Mucosa of stomach (tissue), 1 donor: Measurements from ENCODE around the gene HMGA1.
"Not testable (repeated sequence)": the region's sequence is repeated elsewhere in the genome, so short reads cannot be mapped to it uniquely, and the experiment has no call there.

Experiments
- H3K27me3 ChIP-seq: one replicate; pipeline ENCODE4 v1.7.0; 2013; ENCODE audit warnings: mild to moderate bottlenecking, low read length; ENCODE audit not compliant: control insufficient read depth, insufficient read depth
- H3K36me3 ChIP-seq: one replicate; pipeline ENCODE4 v1.7.0; 2013; ENCODE audit warnings: low read length; ENCODE audit not compliant: control insufficient read depth, insufficient read depth
- H3K4me1 ChIP-seq: one replicate; pipeline ENCODE4 v1.7.0; 2013; ENCODE audit warnings: mild to moderate bottlenecking, low read length; ENCODE audit not compliant: control insufficient read depth, insufficient read depth
- H3K4me3 ChIP-seq: one replicate; pipeline ENCODE4 v1.7.0; 2013; ENCODE audit warnings: low read length
- H3K9ac ChIP-seq: one replicate; pipeline ENCODE4 v1.7.0; 2013; ENCODE audit warnings: mild to moderate bottlenecking, low read length, moderate library complexity
- H3K9me3 ChIP-seq: one replicate; pipeline ENCODE4 v1.7.0; 2013; ENCODE audit warnings: mild to moderate bottlenecking, low read length, moderate library complexity; ENCODE audit not compliant: control insufficient read depth
- donor health status: Pancreatic carcinoma.

HMGA1 gene

DNA sequence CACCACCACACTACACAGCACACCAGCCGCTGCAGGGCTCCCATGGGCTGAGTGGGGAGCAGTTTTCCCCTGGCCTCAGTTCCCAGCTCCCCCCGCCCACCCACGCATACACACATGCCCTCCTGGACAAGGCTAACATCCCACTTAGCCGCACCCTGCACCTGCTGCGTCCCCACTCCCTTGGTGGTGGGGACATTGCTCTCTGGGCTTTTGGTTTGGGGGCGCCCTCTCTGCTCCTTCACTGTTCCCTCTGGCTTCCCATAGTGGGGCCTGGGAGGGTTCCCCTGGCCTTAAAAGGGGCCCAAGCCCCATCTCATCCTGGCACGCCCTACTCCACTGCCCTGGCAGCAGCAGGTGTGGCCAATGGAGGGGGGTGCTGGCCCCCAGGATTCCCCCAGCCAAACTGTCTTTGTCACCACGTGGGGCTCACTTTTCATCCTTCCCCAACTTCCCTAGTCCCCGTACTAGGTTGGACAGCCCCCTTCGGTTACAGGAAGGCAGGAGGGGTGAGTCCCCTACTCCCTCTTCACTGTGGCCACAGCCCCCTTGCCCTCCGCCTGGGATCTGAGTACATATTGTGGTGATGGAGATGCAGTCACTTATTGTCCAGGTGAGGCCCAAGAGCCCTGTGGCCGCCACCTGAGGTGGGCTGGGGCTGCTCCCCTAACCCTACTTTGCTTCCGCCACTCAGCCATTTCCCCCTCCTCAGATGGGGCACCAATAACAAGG is 8.5 kb downstream of the HMGA1 start:
- H3K36me3 ChIP-seq, result not testable (repeated sequence)

DNA sequence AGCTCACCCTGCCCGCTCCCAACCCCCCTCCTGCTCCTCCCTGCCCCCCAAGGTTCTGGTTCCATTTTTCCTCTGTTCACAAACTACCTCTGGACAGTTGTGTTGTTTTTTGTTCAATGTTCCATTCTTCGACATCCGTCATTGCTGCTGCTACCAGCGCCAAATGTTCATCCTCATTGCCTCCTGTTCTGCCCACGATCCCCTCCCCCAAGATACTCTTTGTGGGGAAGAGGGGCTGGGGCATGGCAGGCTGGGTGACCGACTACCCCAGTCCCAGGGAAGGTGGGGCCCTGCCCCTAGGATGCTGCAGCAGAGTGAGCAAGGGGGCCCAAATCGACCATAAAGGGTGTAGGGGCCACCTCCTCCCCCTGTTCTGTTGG is 9.1 kb downstream of the HMGA1 start:
- H3K4me1 ChIP-seq, result peaks cover 31% of the 10 kb centered on the region

More for the DNA sequence above, 8.5 kb downstream of the HMGA1 start:
- not testable (repeated sequence) for H3K9me3 ChIP-seq, H3K27me3 ChIP-seq, H3K9ac ChIP-seq, H3K4me3 ChIP-seq
- peaks cover 33% of the 10 kb centered on the region for H3K4me1 ChIP-seq

DNA sequence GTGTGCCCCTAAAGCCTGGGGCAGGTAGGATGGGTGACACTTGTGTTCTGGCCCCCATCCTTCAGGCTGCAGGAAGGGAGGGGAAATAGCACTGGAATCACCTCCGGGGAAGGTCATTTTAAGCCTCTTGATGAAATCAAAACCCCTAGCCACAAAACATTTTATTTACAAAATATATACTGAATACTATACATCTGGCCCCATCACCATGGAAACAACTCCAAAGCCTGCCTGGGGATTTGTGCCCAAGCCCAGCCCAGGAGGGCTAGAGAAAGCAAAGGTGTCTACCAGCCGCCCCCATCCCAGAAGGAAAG is 9.5 kb downstream of the HMGA1 start:
- no peak overlapping the region for H3K9ac ChIP-seq
- H3K27me3 ChIP-seq, result no peaks in the 10 kb centered on the region
- H3K9me3 ChIP-seq, result no peaks in the 10 kb centered on the region
- H3K4me1 ChIP-seq, result peaks cover 31% of the 10 kb centered on the region
- no peak overlapping the region for H3K4me3 ChIP-seq
- H3K36me3 ChIP-seq, result no peaks in the 10 kb centered on the region

More for the DNA sequence above, 9.1 kb downstream of the HMGA1 start:
- not testable (repeated sequence) for H3K9me3 ChIP-seq, H3K27me3 ChIP-seq, H3K36me3 ChIP-seq, H3K4me3 ChIP-seq, H3K9ac ChIP-seq

DNA sequence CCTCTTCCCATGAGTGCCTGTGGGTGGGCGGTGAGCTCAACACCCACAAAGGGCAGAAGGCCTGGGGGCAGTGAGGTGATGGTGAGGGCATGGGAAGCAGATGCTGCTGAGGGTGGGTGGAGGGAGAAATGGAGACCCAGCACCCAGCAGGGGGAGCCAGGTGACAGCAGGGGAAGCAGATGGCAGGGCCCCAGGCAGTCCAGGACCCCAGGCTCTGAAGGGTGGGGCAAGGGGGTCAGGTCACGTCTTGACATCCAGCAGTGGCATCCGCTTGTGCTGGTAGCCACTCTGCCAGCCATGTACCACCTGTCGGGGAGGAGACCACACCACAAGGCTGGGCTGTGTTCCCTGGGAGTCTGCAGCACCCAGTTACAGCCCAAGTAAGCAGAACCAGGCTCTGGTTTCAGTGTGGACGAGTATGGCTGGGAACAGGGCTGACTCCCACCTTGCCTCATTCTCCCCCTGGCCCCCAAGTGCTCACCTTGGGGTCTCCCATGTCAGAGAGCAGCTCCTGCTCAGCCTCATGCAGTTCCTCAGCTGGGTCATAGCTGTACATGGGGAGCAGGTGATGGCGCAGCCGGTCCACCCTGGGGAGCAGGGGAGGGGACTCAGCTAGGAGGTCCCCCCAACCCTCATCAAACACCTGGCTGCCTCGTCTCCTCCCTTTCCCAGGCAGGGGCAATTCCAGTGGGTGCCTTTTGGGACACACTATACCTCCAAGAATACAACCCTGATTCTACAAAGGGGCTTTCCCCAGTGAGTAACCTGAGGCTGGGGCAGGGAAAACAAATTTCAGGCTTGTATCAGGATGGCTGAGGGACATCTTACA is 10.1 kb downstream of the HMGA1 start:
- Histone ChIP-seq H3K4me3 (no peak overlapping the region), H3K9me3 (no peaks in the 10 kb centered on the region), H3K27me3 (no peaks in the 10 kb centered on the region), H3K9ac (no peak overlapping the region), H3K36me3 (no peaks in the 10 kb centered on the region), H3K4me1 (peaks cover 31% of the 10 kb centered on the region)

DNA sequence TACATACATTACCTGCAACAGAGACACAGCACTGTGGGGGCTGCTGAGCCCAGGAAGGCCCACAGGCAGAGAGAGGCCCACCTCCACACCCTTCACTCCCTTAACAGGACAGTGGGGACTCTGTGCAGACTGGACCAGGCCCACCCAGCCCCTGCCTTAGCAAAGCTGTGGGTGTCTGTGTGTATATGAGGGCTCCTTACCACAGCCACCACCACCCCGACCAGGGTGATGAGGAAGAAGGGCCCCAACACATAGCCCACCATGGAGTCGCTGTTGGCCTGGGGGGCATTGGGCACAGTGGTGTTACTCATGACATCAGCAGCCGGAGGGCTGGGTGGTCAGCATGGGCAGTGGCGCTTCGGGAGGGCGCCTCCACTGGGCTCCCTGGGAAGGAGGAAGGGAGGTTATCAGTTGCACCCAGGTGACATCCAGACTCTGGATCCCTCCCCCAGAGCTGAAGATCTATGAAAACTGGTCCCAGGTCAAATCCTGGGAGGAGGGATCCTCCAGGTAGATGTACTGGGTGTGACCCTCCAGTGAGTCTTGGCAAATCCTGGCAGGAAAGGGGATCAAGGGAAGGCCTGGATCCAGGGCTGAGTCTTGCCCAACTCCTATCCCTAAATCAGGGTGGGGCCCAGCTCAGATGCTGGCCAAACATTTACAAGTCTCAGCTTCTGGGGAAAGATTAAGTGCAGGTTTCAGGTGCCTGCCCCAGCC is 11.0 kb downstream of the HMGA1 start:
- Histone ChIP-seq H3K9ac (peak overlapping the region; percentile 63), H3K4me1 (peaks cover 31% of the 10 kb centered on the region), H3K27me3 (no peaks in the 10 kb centered on the region), H3K36me3 (no peaks in the 10 kb centered on the region), H3K4me3 (peak overlapping the region; percentile 57), H3K9me3 (no peaks in the 10 kb centered on the region)

DNA sequence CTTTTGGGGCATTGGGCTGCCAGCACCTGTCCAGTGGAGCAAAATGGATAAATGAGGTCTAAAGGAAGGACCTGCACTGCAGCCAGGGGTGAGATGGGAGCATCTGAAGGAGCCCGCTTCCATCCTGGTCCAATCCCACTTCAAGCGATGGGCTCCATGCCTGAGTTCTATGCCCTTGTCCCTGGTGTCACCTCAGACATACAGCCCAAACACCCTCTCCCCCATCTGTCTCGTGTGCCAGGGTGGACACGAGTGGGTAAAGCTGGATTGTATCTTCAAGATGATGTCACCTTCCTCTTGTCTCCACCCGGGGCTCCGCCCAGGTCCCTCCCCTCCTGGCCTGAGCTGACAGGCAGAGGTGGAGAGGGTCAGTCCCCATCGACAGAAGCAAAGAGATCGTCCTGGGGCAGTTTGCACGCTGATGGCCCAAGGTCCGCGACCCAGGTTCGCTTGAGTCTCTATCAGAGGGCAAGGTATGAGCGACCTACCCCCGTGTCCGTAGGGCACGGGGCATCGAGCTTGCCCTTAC is 11.6 kb downstream of the HMGA1 start:
- Histone ChIP-seq H3K4me3 (peak overlapping the region; percentile 57), H3K4me1 (peaks cover 31% of the 10 kb centered on the region), H3K9ac (peak overlapping the region; percentile 63), H3K27me3 (no peaks in the 10 kb centered on the region), H3K9me3 (no peaks in the 10 kb centered on the region), H3K36me3 (no peaks in the 10 kb centered on the region)

DNA sequence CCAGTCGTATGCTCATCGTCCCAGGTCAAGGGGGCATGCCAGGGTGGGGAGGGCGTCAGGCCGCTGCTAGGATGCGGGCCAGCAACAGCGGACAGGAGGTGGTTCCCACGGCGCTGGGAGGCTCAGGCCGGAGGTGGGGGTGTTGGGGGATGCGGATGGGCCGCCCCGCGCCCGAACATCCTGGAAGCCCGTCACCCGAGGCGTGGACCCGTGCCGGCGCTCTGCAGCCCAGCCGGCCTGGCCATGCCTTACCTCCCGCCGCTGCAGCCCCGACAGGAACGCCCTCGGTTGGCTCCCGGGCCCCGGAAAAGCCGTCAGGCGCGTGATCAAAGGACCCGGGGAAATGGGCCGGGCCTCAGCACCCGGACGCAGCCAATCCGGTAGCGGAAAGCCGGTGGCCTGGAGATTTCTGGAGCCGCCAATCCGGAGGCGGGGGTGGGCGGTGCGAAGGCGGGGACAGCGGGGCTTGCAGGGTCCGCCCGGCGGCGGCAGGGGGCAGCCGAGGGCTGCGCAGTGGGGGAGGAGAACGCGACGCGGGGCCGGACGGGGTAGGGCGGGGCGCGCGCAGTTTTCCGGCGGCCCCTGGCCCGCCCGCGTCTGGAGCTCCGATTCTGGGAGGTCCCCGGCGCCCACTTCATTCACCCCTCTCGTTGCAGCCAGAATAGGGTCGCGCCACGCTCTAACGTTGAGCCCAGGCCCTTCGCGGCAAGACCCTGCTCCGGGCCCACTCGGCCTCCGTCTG is 12.2 kb downstream of the HMGA1 start, which contains the start of gene SMIM29:
SMIM29 (minus strand) TSS at position 280 of the 742 bp plus-strand sequence. CDS start 1,215 bp downstream, outside the sequence.
- Histone ChIP-seq H3K4me1 (peaks cover 29% of the 10 kb centered on the region), H3K9me3 (no peaks in the 10 kb centered on the region), H3K27me3 (no peaks in the 10 kb centered on the region), H3K9ac (peak within 1 kb of the TSS; percentile 75), H3K36me3 (no peaks in the 10 kb centered on the region), H3K4me3 (peak within 1 kb of the TSS; percentile 57)

DNA sequence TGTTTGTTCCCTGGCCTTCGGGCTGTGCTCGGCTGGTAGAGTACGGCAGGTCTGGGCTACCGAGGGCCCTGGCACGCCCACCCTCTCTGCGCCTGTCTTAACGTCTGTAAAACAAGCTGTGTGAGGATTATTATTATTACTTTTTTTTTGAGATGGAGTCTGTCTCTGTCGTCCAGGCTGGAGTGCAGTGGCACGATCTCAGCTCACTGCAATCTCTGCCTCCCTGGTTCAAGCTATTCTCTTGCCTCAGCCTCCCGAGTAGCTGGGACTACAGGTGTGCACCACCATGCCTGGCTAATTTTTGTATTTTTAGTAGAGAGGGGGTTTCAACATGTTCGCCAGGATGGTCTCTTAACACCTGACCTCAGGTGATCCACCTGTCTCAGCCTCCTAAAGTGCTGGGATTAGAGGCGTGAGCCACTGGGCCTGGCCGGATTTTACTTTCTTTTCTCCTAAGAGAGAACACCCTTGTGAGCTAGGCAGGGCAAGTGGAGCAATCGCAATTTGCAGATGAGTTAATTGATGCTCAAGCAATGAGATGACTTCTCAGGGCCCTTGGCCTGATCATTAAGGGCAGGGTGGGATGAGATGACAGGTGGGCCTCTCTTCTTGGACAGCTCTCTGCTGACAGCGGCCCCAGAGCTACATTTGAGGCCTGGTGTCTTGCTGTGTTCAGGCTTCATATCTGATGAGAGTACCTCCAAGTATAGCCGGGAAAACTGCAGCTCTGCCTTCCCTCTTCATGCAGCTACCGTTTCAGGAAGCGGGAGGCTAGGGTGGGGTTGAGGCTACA is 13.0 kb downstream of the HMGA1 start:
- peak overlapping the region; percentile 75 for H3K9ac ChIP-seq
- no peaks in the 10 kb centered on the region for H3K36me3 ChIP-seq
- H3K9me3 ChIP-seq, result no peaks in the 10 kb centered on the region
- H3K4me1 ChIP-seq, result peaks cover 21% of the 10 kb centered on the region
- H3K27me3 ChIP-seq, result no peaks in the 10 kb centered on the region
- H3K4me3 ChIP-seq, result peak overlapping the region; percentile 15

DNA sequence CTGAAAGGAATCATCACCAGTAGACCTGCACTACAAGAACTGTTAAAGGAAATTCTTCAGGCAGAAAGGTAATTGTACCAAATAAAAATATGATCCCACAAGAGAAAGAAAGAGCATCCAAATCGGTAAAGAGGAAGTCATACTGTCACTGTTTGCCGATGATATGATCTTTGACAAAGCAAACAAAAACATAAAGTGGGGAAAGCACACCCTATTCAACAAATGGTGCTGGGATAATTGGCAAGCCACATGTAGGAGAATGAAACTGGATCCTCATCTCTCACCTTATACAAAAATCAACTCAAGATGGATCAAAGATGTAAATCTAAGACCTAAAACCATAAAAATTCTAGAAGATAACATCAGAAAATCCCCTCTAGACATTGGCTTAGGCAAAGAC is 15.7 kb downstream of the HMGA1 start:
- H3K4me3 ChIP-seq, H3K9me3 ChIP-seq, H3K9ac ChIP-seq, H3K36me3 ChIP-seq, H3K27me3 ChIP-seq: not testable (repeated sequence)
- peaks cover 20% of the 10 kb centered on the region for H3K4me1 ChIP-seq

DNA sequence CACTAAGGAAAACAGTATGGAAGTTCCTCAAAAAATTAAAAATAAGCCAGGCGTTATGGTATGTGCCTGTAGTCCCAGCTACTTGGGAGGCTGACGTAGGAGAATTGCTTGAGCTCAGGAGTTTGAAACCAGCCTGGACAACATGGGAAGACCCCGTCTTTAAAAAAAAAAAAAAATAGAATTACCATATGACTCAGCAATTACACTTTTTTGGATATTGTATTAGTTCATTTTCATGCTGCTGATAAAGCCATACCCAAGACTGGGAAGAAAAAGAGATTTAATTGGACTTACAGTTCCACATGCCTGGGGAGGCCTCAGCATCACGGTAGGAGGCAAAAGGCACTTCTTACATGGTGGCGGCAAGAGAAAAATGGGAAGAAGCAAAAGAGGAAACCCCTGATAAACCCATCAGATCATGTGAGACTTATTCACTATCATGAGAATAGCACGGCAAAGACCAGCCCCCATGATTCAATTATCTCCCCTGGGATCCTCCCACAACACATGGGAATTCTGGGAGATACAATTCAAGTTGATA is 22.9 kb downstream of the HMGA1 start:
- Histone ChIP-seq H3K4me3 (no peak overlapping the region), H3K9ac (no peak overlapping the region), H3K27me3 (no peaks in the 10 kb centered on the region), H3K9me3 (no peaks in the 10 kb centered on the region), H3K36me3 (no peaks in the 10 kb centered on the region), H3K4me1 (no peaks in the 10 kb centered on the region)
